ENCODE results near the gene LAIR1. TPM values are rescaled to one million over a fixed set of nuclear protein-coding genes. Genes with fewer than 3 reads are reported as not detected.

LAIR1 gene
- total RNA-seq, 1 donor from 2014 or later, result not detected

DNA sequence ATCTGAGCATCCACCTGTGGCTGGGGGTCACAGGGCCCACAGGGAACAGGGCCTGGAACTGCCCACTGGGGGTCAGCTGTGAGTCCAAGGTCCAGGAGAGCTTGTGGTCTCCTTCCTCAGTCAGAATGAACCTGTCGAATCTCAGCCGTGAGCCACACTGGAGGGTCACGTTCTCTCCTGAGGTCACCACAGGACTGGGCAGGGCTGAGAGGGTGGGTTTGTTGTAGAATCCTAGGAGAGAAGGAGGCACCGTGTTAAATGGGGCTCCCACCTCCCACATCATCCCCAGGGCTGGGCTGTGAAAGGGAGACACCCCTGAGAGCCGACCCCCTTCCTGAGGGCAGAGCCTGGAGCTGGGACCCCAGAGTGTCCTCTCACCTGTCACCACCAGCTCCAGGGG lies 53.2 kb downstream of the LAIR1 start:
- no peaks in the 10 kb centered on the region for H3K4me1 Mint-ChIP-seq (ENCODE audit: unreplicated experiment)
- H3K27me3 Mint-ChIP-seq (ENCODE audit: unreplicated experiment), result no peaks in the 10 kb centered on the region
- no peaks in the 10 kb centered on the region for H3K36me3 Mint-ChIP-seq (ENCODE audit: unreplicated experiment)
- H3K27ac Mint-ChIP-seq (ENCODE audit: unreplicated experiment), result no peak overlapping the region
- TF ChIP-seq CTCF (IDR thresholded peaks at IDR 0.05), result no peak
- no peak for DNase-seq (ENCODE audit: extremely low spot score, unreplicated experiment)
- H3K4me3 Mint-ChIP-seq (ENCODE audit: unreplicated experiment), result no peak overlapping the region
- no peaks in the 10 kb centered on the region for H3K9me3 Mint-ChIP-seq (ENCODE audit: unreplicated experiment)

DNA sequence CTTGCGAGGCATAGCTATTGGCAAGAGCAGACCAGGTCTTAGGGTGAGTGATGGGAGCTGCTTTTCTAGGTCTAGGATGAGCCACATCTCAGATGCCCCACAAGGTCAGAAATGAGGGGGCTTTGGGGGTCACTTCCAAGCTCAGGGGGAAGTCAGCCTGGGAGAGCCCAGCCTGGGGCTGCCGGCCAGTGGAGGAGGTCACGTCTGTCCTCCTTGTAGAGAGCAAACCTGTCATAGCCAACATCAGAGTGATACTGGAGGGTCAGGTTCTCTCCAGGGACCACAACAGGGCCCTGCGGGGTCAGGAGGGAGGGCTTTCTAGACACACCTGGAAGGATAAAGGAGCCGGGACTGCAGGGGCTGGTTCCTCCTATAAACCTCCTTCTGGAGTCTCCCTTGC lies 54.2 kb downstream of the LAIR1 start:
- no peak for DNase-seq (ENCODE audit: extremely low spot score, unreplicated experiment)
- H3K27ac Mint-ChIP-seq (ENCODE audit: unreplicated experiment), result no peak overlapping the region
- H3K9me3 Mint-ChIP-seq (ENCODE audit: unreplicated experiment), result no peaks in the 10 kb centered on the region
- no peak overlapping the region for H3K4me3 Mint-ChIP-seq (ENCODE audit: unreplicated experiment)
- H3K4me1 Mint-ChIP-seq (ENCODE audit: unreplicated experiment), result no peaks in the 10 kb centered on the region
- TF ChIP-seq CTCF (IDR thresholded peaks at IDR 0.05), result no peak
- H3K27me3 Mint-ChIP-seq (ENCODE audit: unreplicated experiment), result no peaks in the 10 kb centered on the region
- no peaks in the 10 kb centered on the region for H3K36me3 Mint-ChIP-seq (ENCODE audit: unreplicated experiment)

GRCh38 chr19:54309811-54310210 lies 54.9 kb downstream of the LAIR1 start:
- Mint-ChIP-seq H3K4me1 (ENCODE audit: unreplicated experiment) (no peaks in the 10 kb centered on the region), H3K4me3 (ENCODE audit: unreplicated experiment) (no peak overlapping the region), H3K27ac (ENCODE audit: unreplicated experiment) (no peak overlapping the region), H3K27me3 (ENCODE audit: unreplicated experiment) (no peaks in the 10 kb centered on the region), H3K36me3 (ENCODE audit: unreplicated experiment) (no peaks in the 10 kb centered on the region), H3K9me3 (ENCODE audit: unreplicated experiment) (peaks cover 4% of the 10 kb centered on the region)
- no peak for DNase-seq (ENCODE audit: extremely low spot score, unreplicated experiment)
- no peak for TF ChIP-seq CTCF (IDR thresholded peaks at IDR 0.05)

- Mint-ChIP-seq H3K36me3 (ENCODE audit: unreplicated experiment) (no peaks in the 10 kb centered on the region), H3K27me3 (ENCODE audit: unreplicated experiment) (no peaks in the 10 kb centered on the region)
- peak; percentile 62 for DNase-seq (ENCODE audit: extremely low spot score, unreplicated experiment)
Observed at GRCh38 chr19:54307389-54308020, 57.2 kb downstream of the LAIR1 start.

GRCh38 chr19:54305141-54305540 lies 59.6 kb downstream of the LAIR1 start:
- peak; percentile 32 for DNase-seq (ENCODE audit: extremely low spot score, unreplicated experiment)
- no peak for TF ChIP-seq CTCF (IDR thresholded peaks at IDR 0.05)
- no peak overlapping the region for H3K4me3 Mint-ChIP-seq (ENCODE audit: unreplicated experiment)
- no peak overlapping the region for H3K27ac Mint-ChIP-seq (ENCODE audit: unreplicated experiment)
- H3K36me3 Mint-ChIP-seq (ENCODE audit: unreplicated experiment), result no peaks in the 10 kb centered on the region
- H3K27me3 Mint-ChIP-seq (ENCODE audit: unreplicated experiment), result no peaks in the 10 kb centered on the region
- no peaks in the 10 kb centered on the region for H3K4me1 Mint-ChIP-seq (ENCODE audit: unreplicated experiment)
- H3K9me3 Mint-ChIP-seq (ENCODE audit: unreplicated experiment), result peaks cover 13% of the 10 kb centered on the region

More at GRCh38 chr19:54307389-54308020, 57.2 kb downstream of the LAIR1 start:
- TF ChIP-seq CTCF (IDR thresholded peaks at IDR 0.05), result no peak
- Mint-ChIP-seq H3K27ac (ENCODE audit: unreplicated experiment) (no peak overlapping the region), H3K9me3 (ENCODE audit: unreplicated experiment) (peaks cover 13% of the 10 kb centered on the region), H3K4me3 (ENCODE audit: unreplicated experiment) (no peak overlapping the region), H3K4me1 (ENCODE audit: unreplicated experiment) (no peaks in the 10 kb centered on the region)

Measured in osteocyte (in vitro differentiated cells).